OCI-LY7 (cell line): ENCODE data around the gene TRAF1.

Source experiments
- EZH2phosphoT487 ChIP-seq: fragments of 200-600 bp; sonication (generic); IDR thresholded peaks from 2 replicates; pipeline ENCODE4 v1.6.1; 2018; ENCODE audit warnings: low read depth, borderline replicate concordance, mild to moderate bottlenecking, mixed run types, antibody characterized with exemption, low read length, moderate library complexity, mixed read lengths
- TF ChIP-seq, protein P1 (sequence below): fragments of 200-600 bp; sonication (generic); conservative IDR thresholded peaks from 2 replicates; pipeline ENCODE4 v1.5.1; 2014; ENCODE audit warnings: mild to moderate bottlenecking, antibody characterized with exemption, low read length, moderate library complexity, mixed read lengths

DNA sequence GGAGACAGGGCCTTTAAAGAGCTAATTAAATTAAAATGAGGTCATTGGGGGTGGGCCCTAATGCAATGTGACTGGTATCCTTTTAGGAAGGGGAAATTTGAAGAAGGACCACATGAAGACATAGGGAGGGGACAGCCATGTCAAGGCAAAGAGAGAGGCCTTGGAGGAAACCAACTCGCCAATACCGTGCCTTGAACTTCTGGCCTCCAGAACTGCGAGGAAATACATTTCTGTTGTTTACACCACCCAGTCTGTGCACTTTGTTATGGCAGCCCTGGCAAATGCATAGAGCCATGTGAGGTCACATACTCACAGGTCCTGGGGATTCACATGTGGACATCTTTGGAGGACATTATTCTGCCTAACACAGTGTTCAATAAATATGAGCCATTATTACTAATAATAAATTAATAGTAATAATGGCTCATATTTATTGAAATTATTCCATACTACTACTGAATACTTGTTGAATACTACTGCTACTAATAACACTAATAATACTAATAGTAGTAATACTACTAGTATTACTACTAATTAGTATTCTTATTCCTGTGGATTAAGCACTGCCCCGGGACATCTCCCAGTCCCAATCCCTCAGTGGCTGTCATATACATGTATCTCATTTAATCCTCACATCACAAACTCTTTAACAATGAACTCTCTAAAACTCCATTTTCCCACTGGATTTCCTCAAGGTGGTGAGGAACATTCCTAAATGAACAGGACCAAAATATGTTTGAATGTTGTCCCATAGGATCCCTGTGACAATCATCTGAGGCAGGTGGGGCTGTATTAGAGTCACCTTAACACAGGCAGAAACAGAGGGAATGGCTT, 8.4 kb downstream of the TRAF1 start:
- TF ChIP-seq EZH2phosphoT487, result no peak
- TF ChIP-seq, protein P1, sequence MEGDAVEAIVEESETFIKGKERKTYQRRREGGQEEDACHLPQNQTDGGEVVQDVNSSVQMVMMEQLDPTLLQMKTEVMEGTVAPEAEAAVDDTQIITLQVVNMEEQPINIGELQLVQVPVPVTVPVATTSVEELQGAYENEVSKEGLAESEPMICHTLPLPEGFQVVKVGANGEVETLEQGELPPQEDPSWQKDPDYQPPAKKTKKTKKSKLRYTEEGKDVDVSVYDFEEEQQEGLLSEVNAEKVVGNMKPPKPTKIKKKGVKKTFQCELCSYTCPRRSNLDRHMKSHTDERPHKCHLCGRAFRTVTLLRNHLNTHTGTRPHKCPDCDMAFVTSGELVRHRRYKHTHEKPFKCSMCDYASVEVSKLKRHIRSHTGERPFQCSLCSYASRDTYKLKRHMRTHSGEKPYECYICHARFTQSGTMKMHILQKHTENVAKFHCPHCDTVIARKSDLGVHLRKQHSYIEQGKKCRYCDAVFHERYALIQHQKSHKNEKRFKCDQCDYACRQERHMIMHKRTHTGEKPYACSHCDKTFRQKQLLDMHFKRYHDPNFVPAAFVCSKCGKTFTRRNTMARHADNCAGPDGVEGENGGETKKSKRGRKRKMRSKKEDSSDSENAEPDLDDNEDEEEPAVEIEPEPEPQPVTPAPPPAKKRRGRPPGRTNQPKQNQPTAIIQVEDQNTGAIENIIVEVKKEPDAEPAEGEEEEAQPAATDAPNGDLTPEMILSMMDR, result no peak
